ENCODE data around the gene DCXR.

Gene DCXR

DNA sequence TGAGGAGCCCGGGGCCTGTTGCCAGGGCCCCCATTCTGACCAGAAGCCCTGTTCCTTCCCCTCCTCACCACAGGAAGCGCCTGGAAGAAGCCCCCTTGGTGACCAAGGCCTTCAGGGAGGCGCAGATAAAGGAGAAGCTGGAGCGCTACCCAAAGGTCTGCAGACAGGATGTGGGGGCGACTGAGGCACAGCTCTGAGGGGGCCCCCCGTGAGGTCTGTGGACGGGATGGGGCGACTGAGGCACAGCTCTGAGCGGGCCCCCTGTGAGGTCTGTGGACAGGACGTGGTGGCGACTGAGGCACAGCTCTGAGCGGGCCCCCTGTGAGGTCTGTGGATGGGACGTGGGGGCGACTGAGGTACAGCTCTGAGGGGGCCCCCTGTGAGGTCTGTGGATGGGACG, 28.1 kb downstream of the DCXR start:
- H3K27me3 Mint-ChIP-seq: no peaks in the 10 kb centered on the region
- ATAC-seq: no peak
- no peaks in the 10 kb centered on the region for H3K4me1 Mint-ChIP-seq
- no peak overlapping the region for H3K4me3 Mint-ChIP-seq
- no peaks in the 10 kb centered on the region for H3K9me3 Mint-ChIP-seq
- H3K36me3 Mint-ChIP-seq: peaks cover 4% of the 10 kb centered on the region
- H3K27ac Mint-ChIP-seq: no peak overlapping the region

DNA sequence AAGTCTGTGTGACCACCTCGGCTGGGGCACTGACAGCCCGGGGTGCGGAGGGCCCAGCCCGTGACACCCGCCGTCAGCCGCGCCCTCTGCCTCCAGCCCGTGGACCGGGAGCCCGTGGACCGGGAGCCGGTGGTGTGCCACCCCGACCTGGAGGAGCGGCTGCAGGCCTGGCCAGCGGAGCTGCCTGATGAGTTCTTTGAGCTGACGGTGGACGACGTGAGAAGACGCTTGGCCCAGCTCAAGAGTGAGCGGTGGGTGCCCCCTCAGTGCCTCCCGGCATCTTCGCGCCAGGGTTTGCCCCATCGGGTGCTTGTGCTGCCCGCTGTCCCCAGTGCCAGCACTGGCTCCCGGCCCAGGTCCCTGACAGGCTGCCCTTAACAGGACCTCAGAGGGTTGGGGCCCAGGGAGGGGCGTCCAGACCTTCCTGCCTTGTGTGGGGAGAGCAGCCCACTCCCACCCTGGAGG, 28.5 kb downstream of the DCXR start:
- Mint-ChIP-seq H3K36me3 (peaks cover 4% of the 10 kb centered on the region), H3K27ac (no peak overlapping the region), H3K9me3 (no peaks in the 10 kb centered on the region), H3K4me1 (no peaks in the 10 kb centered on the region), H3K27me3 (no peaks in the 10 kb centered on the region), H3K4me3 (no peak overlapping the region)
- no peak for ATAC-seq

DNA sequence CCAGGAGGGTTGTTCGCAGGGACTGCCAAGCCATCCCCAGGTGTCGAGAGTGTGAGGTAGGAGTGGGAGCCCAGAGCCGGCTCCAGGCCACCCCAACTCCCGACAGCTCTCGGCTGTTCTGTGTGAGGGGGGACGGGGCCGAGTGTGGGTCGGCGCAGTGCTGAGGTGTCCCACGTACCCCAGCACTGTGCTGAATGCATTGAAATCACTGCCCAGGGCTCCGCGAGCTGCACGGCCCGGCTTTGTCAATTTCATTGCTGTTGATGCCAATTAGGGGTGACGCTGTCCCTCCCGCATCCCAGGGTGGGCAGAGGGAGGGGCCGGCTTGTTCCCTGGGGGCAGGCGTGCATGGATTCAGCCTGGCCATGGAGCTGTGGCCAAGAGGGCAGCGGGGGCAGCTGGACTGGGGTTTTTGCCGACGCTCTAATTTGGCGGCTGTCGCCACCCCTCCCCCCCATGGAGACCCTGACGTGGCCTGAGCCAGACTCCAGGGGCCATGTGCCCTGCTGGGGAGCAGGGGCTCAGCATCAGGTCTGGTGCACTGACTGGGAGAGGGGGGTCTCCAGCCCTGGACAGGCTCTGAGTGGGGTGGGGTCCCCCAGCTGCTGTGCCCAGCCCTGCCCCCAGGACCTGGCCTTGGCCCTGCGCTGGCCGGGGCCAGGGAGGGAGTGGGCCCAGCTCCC, 29.1 kb downstream of the DCXR start:
- H3K9me3 Mint-ChIP-seq: no peaks in the 10 kb centered on the region
- peak overlapping the region; percentile 2 for H3K4me3 Mint-ChIP-seq
- H3K36me3 Mint-ChIP-seq: peaks cover 4% of the 10 kb centered on the region
- peak; percentile 18 for ATAC-seq
- no peak overlapping the region for H3K27ac Mint-ChIP-seq
- no peaks in the 10 kb centered on the region for H3K4me1 Mint-ChIP-seq
- H3K27me3 Mint-ChIP-seq: no peaks in the 10 kb centered on the region

DNA sequence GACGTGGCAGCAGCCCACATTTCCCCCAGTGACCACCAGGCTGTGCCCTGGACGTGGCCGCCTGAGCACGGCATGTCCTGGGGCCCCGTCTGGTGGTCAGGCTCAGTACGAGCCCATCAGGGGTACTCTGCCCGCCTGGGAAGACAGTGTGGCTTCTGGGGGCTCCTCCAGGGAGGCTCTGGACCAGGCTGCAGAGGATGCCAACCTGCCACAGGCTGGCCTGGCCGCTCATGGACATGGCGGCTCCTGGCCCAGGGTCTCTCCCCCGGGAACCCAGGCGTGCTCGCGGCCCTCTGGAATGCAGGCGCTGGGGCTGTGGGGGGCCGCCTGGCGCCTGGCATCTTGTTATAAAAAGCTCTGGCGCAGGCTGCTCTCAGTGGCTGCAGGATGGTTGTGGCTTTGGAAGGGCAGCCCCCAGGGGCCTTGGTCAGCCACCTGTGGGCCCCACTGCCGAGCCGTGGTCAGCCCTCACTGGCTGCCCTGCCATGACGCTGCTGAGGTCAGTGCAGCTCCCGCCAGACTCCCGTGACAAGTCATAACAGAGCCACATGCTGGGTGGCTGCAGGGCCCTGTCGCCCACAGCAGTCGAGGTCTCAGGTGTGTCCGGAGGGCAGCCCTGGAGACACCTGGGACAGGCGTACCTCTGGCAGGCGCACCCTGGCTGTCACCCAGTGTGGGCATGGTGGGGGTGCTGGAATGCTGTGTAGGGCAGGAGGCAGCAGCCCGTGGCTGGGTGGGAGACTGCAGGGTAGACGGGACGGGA, 29.8 kb downstream of the DCXR start:
- Mint-ChIP-seq H3K4me3 (peak overlapping the region; percentile 2), H3K27me3 (no peaks in the 10 kb centered on the region), H3K27ac (no peak overlapping the region), H3K4me1 (no peaks in the 10 kb centered on the region), H3K36me3 (peaks cover 4% of the 10 kb centered on the region), H3K9me3 (no peaks in the 10 kb centered on the region)
- ATAC-seq: no peak

DNA sequence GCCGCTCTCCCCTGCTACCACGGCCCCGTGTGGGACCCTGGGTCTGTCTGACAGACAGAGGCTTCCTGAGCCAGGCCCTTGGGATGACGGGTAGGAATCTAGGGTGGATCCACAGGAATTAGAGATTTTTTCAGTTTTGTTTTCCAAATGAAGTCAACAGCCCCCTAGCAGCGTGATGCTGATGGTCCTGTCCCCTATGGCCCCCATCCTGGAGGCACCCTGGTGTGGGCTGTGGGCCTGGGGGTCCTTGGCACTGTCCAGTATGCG, 30.3 kb downstream of the DCXR start:
- ATAC-seq: no peak
- Mint-ChIP-seq H3K4me1 (no peaks in the 10 kb centered on the region), H3K27ac (no peak overlapping the region), H3K27me3 (no peaks in the 10 kb centered on the region), H3K36me3 (peaks cover 4% of the 10 kb centered on the region), H3K9me3 (no peaks in the 10 kb centered on the region), H3K4me3 (no peak overlapping the region)

DNA sequence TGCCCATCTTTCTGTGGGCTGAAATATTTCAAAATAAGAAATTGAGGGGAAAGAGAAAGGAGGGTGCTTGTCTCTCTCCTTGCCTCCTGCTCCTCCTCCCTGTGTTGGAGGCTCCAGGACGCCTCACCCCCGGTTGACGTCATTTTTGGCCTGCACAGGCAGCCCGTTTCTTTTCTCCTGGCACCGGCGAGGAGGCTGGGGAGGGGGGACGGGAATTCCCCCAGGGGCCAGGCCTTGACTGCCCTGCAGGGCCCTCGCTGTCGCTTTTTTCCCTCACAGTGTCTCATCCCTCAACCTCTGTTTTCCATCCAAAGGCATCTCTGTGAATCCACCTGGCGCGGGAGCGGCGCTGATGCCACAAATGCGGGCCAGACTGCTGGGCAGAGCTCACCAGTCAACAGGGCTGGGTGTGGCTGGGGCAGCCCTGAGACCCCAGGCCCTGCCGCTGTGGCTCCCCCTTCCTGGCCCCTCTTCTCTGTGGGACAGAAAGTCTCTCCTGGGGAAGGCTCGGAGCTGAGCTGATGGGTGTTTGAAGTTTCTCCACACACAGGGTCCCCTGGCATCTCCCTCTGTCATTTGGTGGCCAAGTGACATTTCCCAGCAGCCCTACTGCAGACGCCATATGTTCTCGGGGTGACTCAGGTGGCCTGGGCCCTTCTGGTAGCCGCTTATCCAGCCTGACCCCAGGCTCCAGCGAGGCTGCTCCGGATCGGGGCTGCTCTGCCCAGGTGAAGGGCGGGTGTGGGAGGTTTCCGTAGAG, 30.8 kb downstream of the DCXR start:
- Mint-ChIP-seq H3K4me3 (no peak overlapping the region), H3K27ac (no peak overlapping the region), H3K36me3 (peaks cover 4% of the 10 kb centered on the region), H3K9me3 (no peaks in the 10 kb centered on the region), H3K27me3 (no peaks in the 10 kb centered on the region), H3K4me1 (no peaks in the 10 kb centered on the region)
- no peak for ATAC-seq

DNA sequence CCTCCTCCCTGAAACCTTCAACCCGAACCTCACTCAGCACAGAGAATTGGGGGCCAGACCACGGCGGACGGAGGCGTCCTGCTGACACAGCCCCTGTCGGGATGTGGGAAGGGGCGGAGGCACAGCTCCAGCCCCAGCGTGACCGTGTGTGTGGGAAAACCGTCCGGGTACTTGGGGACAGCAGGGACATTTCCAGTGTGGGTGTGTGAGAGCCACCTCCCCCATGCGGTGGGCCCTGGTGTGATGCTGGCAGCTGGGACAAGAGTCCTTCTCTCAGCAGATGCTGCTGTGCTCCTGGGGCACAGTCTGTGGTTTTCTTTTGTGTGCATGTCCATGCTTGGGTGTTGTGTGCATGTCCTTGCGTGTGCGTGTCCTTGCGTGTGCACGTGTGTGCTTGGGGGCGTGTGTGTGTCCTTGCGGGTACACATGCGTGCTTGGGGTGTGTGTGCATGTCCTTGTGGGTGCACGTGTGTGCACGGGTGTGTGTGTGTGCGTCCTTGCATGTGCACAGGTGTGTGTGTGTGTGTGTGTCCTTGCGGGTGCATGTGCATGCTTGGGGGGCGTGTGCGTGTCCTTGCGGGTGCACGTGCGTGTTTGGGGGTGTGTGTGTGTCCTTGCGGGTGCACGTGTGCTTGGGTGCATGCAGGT, 31.7 kb downstream of the DCXR start:
- no peaks in the 10 kb centered on the region for H3K9me3 Mint-ChIP-seq
- no peaks in the 10 kb centered on the region for H3K4me1 Mint-ChIP-seq
- H3K36me3 Mint-ChIP-seq: peaks cover 4% of the 10 kb centered on the region
- H3K27ac Mint-ChIP-seq: no peak overlapping the region
- no peak for ATAC-seq
- no peak overlapping the region for H3K4me3 Mint-ChIP-seq
- no peaks in the 10 kb centered on the region for H3K27me3 Mint-ChIP-seq

DNA sequence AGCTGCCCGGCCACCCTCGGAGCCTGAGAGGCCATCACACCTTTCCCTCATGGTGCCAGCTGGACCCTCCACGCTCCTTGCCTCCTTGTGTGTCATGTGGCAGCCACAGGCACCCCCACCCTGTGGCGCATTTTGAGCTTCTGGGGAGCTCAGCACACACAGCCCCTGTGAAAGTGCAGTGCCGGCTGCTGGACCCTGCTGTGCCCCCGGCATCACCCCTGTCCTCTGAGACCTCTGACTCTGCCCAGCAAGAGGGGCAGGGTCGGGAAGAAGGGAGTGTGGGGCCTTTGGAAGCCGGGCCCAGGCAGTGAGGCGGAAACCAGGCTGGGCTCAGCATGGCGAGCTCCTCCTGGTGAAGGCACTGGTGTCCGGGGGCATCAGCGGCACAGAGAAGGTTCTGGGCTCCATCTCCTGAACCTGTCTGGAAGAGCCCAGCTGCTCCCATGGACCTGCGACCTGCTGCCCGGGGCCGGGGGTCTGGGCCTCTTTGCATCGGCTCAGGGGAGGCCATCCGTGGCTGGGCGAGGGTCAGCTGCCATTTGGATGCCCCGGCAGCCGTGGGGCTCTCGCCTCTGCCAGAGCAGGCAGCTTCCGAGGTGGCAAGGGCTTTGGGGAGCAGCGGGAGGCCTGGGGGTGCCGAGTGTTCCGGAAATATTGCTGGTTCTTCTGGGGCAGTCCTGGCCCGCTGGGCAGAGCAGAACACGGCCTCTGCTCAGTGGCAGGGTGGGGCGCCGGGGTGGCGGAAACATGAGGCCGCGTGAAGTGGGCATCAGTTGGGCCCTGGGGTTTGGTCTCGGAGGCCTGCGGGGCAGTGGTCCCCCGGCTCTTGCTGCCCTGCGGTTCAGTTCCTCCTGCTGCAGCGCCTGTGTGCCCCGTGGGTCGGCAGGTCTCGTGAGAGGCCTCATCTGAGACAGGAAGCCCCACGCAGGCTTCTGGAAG, 32.7 kb downstream of the DCXR start:
- H3K4me3 Mint-ChIP-seq: no peak overlapping the region
- ATAC-seq: no peak
- no peaks in the 10 kb centered on the region for H3K4me1 Mint-ChIP-seq
- no peak overlapping the region for H3K27ac Mint-ChIP-seq
- H3K9me3 Mint-ChIP-seq: no peaks in the 10 kb centered on the region
- peaks cover 4% of the 10 kb centered on the region for H3K36me3 Mint-ChIP-seq
- H3K27me3 Mint-ChIP-seq: no peaks in the 10 kb centered on the region

DNA sequence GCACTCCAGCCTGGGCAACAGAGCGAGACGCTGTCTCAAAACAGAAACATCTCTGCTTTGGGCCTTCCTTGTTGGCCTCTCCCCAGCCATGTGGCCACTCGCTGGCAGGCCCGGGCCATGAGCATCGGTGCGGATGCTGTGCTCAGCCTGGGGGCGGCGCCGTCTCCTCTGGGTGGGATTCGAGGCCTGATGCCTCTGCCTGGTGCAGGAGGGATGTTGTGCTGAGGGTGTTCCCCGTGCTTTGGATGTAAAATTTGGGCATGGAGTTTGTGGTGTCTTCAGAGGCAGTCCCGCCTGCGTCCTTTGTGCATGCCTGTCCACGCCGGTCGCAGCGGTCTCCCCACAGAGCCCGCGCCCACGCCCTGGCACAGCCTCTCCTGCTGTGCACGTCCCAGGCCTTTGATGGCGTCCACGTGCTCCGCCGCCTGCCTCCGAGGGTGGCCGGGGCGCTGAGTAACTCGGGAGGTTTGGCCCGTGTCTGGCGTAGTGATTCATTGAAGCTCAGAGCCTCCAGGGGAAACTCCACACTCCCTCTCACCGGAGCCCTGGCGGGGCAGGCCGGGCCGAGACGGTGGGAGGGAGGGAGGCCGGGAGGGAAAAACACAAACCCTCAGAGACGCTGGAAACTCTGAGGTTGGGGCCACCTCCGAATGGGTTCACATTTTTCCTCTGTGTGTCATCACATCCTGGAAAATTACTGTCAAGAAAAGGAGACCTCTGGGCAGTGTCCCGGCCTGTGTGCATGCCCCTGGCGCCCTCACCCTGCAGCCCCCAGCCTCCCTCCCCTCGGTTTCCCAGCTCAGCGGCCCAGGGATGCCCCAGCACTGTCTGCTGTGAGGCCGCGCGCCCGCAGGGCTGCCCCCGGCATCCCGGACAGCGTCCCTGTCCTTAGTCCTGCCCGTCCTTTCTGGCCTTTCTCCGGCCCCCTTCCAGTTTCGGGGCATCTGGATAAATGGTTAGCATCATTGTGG, 33.8 kb downstream of the DCXR start:
- no peak overlapping the region for H3K27ac Mint-ChIP-seq
- ATAC-seq: no peak
- no peak overlapping the region for H3K4me3 Mint-ChIP-seq
- H3K36me3 Mint-ChIP-seq: no peaks in the 10 kb centered on the region
- H3K4me1 Mint-ChIP-seq: no peaks in the 10 kb centered on the region
- no peaks in the 10 kb centered on the region for H3K9me3 Mint-ChIP-seq
- no peaks in the 10 kb centered on the region for H3K27me3 Mint-ChIP-seq

DNA sequence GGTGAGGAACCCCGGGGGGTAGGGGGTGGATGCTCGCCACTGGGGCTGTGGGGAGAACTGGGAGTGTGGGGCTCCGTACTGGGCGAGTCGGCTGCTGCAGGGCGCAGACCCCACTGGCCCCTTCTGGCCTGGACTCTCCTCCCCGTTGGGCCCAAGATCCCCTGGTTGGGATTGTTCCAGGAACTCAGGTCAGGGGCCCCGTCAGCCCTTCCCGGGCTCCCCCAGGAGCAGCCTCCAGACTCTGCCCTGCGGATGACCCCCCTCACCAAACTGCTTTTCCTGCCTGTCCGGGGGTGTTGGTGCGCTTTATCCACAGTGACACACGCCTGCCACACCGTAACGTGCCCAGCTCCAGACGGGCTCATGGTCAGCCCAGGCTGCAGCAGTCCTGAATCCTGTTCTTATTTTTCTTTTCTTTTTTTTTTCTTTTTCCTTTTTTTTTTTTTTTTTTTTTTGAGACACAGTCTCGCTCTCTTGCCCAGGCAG, 35.9 kb downstream of the DCXR start:
- Mint-ChIP-seq H3K4me1 (no peaks in the 10 kb centered on the region), H3K36me3 (peaks cover 4% of the 10 kb centered on the region), H3K4me3 (no peak overlapping the region), H3K9me3 (no peaks in the 10 kb centered on the region), H3K27ac (no peak overlapping the region), H3K27me3 (no peaks in the 10 kb centered on the region)
- no peak for ATAC-seq

DNA sequence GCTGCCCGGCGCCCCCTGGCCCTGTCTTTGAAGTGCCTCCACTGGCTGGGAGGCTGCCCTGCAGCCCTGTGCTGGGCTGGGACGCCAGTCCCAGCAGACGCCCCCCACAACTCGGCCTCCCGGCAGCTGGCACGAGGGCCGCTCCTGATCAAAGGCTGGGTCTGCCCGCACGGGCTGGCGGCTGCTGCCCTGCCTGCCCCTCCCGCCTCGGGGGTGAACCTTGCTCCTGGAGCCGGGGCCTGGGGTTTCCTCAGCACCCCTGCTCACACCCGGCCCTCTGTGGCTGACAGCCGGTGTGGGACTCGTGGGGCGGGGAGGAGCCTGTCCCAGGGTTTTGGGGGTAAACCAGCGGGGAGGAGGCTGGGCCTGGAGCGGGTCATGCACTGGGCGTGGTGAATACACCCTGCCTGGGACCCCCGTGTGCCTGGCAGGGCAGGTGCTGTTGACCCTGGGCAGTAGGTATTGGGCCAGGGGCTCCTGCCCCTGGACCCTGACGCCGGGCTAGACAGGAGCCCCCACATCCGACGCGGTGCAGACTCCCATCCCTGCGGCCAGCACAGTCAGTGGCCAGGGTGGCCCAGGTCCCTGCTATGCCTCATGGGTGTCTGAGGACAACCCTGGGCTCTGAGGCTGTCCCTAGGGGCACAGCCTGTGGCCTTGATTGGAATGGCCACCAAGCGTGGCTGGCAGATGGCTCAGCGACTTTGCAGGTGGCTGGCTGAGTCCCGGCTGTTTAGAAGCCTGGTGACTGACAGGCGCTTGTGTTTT, 36.5 kb downstream of the DCXR start:
- Mint-ChIP-seq H3K27ac (no peak overlapping the region), H3K9me3 (no peaks in the 10 kb centered on the region), H3K36me3 (peaks cover 10% of the 10 kb centered on the region), H3K4me1 (no peaks in the 10 kb centered on the region), H3K4me3 (no peak overlapping the region), H3K27me3 (no peaks in the 10 kb centered on the region)
- no peak for ATAC-seq

DNA sequence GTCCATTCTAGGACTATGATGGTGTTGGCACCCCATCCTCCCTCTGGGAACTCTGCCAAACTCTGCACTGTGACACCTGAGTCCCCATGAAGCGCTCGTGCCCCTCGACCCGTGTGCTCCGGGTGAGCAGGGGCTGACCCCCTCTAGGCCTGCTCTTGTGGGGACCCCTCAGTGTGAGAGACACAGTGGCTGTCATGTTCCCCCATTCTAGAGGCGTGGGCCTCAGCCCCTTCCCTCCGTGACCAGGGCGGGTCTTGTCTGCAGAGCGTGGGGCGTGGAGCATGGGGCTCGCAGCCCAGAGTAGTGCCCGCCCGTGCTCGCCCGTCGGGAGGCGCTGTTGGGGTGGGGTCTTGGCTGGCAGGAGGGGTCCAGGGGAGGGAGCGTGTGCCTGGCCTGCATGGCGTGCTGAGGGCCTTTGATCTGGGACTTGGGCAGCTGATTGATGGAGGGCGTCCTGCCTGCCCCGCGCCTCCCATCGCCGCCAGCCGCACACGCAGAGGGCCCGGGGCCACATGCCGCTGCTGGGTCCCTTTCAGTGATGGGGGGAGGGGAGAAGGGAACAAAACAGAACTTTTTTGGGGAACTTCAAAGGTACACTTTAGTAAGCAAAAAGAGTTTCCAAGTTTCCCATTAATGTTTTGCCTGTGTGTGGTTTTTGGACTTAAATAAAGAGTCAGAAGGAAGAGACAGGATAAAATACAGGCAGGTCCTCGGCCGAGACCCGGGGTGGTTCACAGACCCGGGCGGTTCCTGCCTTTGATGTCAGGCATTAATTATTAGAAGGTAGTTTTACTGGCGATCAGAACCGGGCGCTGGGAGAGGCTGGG, 37.3 kb downstream of the DCXR start:
- Mint-ChIP-seq H3K27ac (no peak overlapping the region), H3K4me1 (no peaks in the 10 kb centered on the region), H3K36me3 (peaks cover 13% of the 10 kb centered on the region), H3K27me3 (no peaks in the 10 kb centered on the region), H3K4me3 (no peak overlapping the region), H3K9me3 (no peaks in the 10 kb centered on the region)
- ATAC-seq: no peak
